NK-92 (cell line): ENCODE results near the gene HHIPL1.
"Not testable (repeated sequence)": the region's sequence is repeated elsewhere in the genome, so short reads cannot be mapped to it uniquely, and the experiment has no call there.

Experiments used
- DNase-seq: peaks from one replicate; lab custom pipeline; 2025; ENCODE audit not compliant: unreplicated experiment; lab: John Stamatoyannopoulos, UW

HHIPL1 gene

GRCh38 chr14:99658218-99658845 lies 13.4 kb downstream of the HHIPL1 start:
- no peak for DNase-seq

- no peak for DNase-seq
These were observed 14.4 kb downstream of the HHIPL1 start for GRCh38 chr14:99659333-99659741.

- DNase-seq = no peak
These were observed 15.2 kb downstream of the HHIPL1 start for GRCh38 chr14:99660006-99660566.

- no peak for DNase-seq
These were observed 15.9 kb downstream of the HHIPL1 start for GRCh38 chr14:99660794-99661193.

DNA sequence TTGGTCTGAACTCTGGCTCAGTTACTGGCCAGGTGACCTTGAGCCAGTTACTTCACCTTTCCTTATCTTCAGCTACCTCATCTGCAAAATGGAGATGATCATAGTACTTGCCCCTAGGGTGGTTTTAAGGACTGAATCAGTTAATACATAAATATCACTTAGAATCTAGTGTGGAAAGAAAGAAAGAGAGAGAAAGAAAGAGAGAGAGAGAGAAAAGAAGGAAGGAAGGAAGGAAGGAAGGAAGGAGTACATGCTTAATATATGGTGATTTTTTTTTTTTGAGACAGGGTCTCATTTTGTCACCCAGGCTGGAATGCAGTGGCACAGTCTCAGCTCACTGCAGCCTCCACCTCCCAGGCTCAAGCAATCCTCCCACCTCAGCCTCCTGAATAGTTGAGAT lies 16.3 kb downstream of the HHIPL1 start:
- DNase-seq = not testable (repeated sequence)

DNA sequence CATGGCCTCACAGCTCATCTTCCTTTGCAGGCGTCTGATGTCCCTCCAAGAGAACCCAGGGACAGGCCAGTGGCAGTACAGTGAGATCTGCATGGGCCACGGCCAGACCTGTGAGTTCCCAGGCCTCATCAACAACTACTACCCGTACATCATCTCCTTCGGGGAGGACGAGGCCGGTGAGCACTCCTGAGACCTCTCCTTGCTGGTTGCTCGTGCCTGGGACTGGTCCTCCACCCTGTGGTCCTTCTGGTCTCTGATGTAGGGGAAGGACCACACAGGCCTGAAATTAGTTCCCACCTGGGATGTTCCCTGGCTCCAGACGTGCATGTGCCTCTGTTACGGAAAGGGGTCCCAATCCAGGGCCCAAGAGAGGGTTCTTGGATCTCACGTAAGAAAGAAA lies 17.9 kb downstream of the HHIPL1 start:
- DNase-seq = no peak

GRCh38 chr14:99663386-99664057 lies 18.6 kb downstream of the HHIPL1 start:
- DNase-seq = no peak

DNA sequence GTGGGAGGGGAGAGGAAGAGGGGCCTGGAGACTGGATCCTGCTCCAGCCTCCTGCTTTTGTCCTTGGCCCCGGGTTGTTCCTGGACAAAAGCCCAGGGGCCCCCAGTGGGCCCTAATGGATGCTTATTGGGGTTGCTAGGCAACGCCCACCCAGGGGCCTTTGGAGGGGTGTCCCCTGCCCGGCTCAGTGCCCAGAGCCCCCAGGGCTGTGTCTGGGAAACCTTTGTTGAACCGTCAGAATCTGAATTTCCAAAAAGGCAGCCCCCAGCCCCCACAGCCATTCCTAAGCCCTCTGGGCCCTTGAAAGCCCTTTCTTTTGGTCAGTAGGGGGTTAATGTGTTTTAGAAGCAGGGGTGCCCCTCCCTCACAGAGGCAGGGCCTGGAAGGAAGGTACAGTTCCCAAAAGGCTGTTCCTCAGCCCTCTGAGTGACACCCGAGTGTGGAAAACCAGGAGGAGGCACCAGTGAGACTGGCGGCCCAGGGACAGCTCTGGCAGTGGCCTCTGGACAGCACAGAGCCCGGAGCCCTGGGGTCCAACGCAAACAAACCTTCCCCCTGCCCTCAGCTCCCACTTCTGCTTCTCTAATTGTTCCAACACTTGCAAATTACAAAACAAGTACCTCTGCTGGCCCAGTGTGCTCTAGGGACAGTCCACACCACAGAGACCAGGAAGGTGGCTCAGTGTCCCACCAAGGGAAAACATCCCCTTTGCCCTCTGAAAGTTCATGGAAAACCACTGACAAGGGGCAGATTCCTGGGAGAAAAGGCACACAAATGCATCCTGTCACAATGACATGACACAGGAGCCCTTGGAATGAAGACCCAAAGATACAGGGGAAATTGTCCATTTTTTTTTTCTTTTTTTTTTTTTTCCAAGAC lies 19.4 kb downstream of the HHIPL1 start:
- no peak for DNase-seq

DNA sequence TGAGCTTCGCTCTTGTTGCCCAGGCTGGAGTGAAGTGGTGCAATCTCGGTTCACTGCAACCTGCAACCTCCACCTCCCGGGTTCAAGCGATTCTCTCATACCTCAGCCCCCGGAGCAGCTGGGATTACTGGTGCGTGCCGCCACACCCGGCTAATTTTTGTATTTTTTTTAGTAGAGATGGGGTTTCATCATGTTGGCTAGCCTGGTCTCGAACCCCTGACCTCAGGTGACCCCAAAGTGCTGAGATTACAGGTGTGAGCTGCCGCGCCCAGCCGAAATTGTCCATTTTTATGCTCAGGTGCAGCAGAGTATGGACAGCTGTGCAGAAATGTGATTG lies 20.0 kb downstream of the HHIPL1 start:
- no peak for DNase-seq

GRCh38 chr14:99666533-99666932 lies 21.6 kb downstream of the HHIPL1 start:
- DNase-seq = no peak

GRCh38 chr14:99667045-99667444 lies 22.1 kb downstream of the HHIPL1 start:
- DNase-seq = no peak

GRCh38 chr14:99667821-99668220 lies 22.9 kb downstream of the HHIPL1 start:
- no peak for DNase-seq

GRCh38 chr14:99668307-99669295 lies 23.7 kb downstream of the HHIPL1 start:
- no peak for DNase-seq

- no peak for DNase-seq
These were observed 25.7 kb downstream of the HHIPL1 start for GRCh38 chr14:99670361-99671234.

- DNase-seq = no peak
These were observed 26.6 kb downstream of the HHIPL1 start for GRCh38 chr14:99671235-99672224.

- DNase-seq = no peak
These were observed 27.8 kb downstream of the HHIPL1 start for GRCh38 chr14:99672506-99673304.

- no peak for DNase-seq
These were observed 28.6 kb downstream of the HHIPL1 start for GRCh38 chr14:99673305-99674063.
